K562 (cell line): ENCODE data around the gene ANO6. TPM values are rescaled to one million over a fixed set of nuclear protein-coding genes. Genes with fewer than 3 reads are reported as not detected.

Experiments
- ATAC-seq: fragments of 200-7000 bp; cut with Tn5 transposase; 3 replicates; pipeline ENCODE4 v1.9.1; 2020; ENCODE audit warnings: moderate library complexity
- BruUV-seq: library from RNA; stranded (reverse); fragments of 400-500 nt; replicated peaks from 2 replicates; lab custom pipeline; 2021; lab: Mats Ljungman, UMichigan
- CTCF ChIA-PET: fragments of 300-600 bp; formaldehyde crosslinking; extraction: SDS; loops from one replicate; lab custom pipeline; 2021; ENCODE audit warnings: low intra/inter-chr PET ratio; lab: Yijun Ruan, JAX
- POLR2A ChIA-PET: fragments of 300-600, 350-650 bp; sonication (Branson Sonifier 250); formaldehyde crosslinking; extraction: SDS; loops from one replicate; lab custom pipeline; 2021; ENCODE audit warnings: antibody characterized with exemption, inconsistent platforms; lab: Yijun Ruan, JAX
- DNase-seq, 4 experiments: peaks; one replicate each; pipeline versions ENCODE4 v3.0.0 to v3.0.0-alpha.2; 2011 to 2018; ENCODE audit warnings: low spot score in 3 of 4, mixed read lengths in 3 of 4; ENCODE audit errors: extremely low read depth in 1 of 4
- FAIRE-seq: peaks from 2 replicates; lab custom pipeline; 2011; peaks lifted over from hg19 to GRCh38; lab: Jason Lieb, UNC
- H2AFZ ChIP-seq: 2 replicates; pipeline ENCODE4 v1.6.0; 2011; ENCODE audit warnings: low read depth, low read length, control low read depth, inconsistent platforms
- H3K27ac ChIP-seq: fragments of 200-600 bp; 3 replicates; pipeline ENCODE4 v1.8.0; 2011; ENCODE audit warnings: low read depth, mild to moderate bottlenecking, control low read depth, inconsistent platforms, low read length, moderate library complexity, mixed read lengths; ENCODE audit errors: extremely low read depth
- H3K27me3 ChIP-seq, 2 experiments: fragments of 300-600 bp in 1 of 2; 2 replicates in 1 of 2; 3 replicates in 1 of 2; pipeline versions ENCODE4 v1.6.0 to v1.8.0; 2011; ENCODE audit warnings: inconsistent platforms in 2 of 2, low read length in 2 of 2, mild to moderate bottlenecking in 1 of 2, mixed read lengths in 1 of 2, moderate library complexity in 1 of 2; ENCODE audit not compliant: control insufficient read depth in 2 of 2, insufficient read depth in 2 of 2
- H3K36me3 ChIP-seq: fragments of 300-600 bp; 3 replicates; pipeline ENCODE4 v1.8.0; 2011; ENCODE audit warnings: mild to moderate bottlenecking, low read length, inconsistent platforms; ENCODE audit not compliant: control insufficient read depth, insufficient read depth
- H3K4me1 ChIP-seq, 2 experiments: fragments of 200-600 bp in 1 of 2; replicated peaks in 1 of 2; 2 replicates in 1 of 2; 3 replicates in 1 of 2; pipeline versions ENCODE4 v1.5.1 to v1.8.0; 2011; ENCODE audit warnings: inconsistent platforms in 2 of 2, low read length in 2 of 2, mild to moderate bottlenecking in 1 of 2, mixed read lengths in 1 of 2, moderate library complexity in 1 of 2; ENCODE audit not compliant: control insufficient read depth in 2 of 2, insufficient read depth in 2 of 2
- H3K4me2 ChIP-seq: 2 replicates; pipeline ENCODE4 v1.6.1; 2011; ENCODE audit warnings: low read length, control low read depth, inconsistent platforms, mixed read lengths; ENCODE audit not compliant: insufficient read depth
- H3K4me3 ChIP-seq: fragments of 200-600 bp; sonication (generic), shearing (Covaris generic); 2 replicates; pipeline ENCODE4 v1.5.1; 2016; ENCODE audit warnings: control low read depth, inconsistent platforms
- H3K79me2 ChIP-seq: fragments of 200-600 bp; 3 replicates; pipeline ENCODE4 v1.8.0; 2011; ENCODE audit warnings: low read length, inconsistent platforms; ENCODE audit not compliant: control insufficient read depth, insufficient read depth
- H3K9ac ChIP-seq, 2 experiments: 2 replicates each; pipeline versions ENCODE4 v1.6.0 to v1.6.1; 2011; ENCODE audit warnings: low read depth in 2 of 2, low read length in 2 of 2, control low read depth in 1 of 2, inconsistent platforms in 1 of 2, mild to moderate bottlenecking in 1 of 2, mixed read lengths in 1 of 2; ENCODE audit not compliant: insufficient read depth in 1 of 2
- H3K9me1 ChIP-seq: one replicate; pipeline ENCODE4 v1.6.0; 2011; ENCODE audit warnings: inconsistent platforms, mild to moderate bottlenecking, low read length, moderate library complexity; ENCODE audit not compliant: control insufficient read depth, insufficient read depth
- H3K9me3 ChIP-seq: replicated peaks from 2 replicates; pipeline ENCODE4 v1.5.1; 2011; ENCODE audit warnings: low read depth, low read length, inconsistent platforms; ENCODE audit not compliant: control insufficient read depth, insufficient read depth
- H4K20me1 ChIP-seq: replicated peaks from 2 replicates; pipeline ENCODE4 v1.6.1; 2011; ENCODE audit warnings: low read length, inconsistent platforms, mixed read lengths; ENCODE audit not compliant: control insufficient read depth, insufficient read depth
- C11orf30 ChIP-seq: fragments of 450-650 bp; IDR thresholded peaks from 2 replicates; pipeline ENCODE4 v1.6.1; 2016; ENCODE audit warnings: low read depth, mild to moderate bottlenecking
- LEF1 ChIP-seq: fragments of 450-650 bp; IDR thresholded peaks from 2 replicates; pipeline ENCODE4 v1.6.1; 2016; ENCODE audit warnings: mild to moderate bottlenecking
- MAFF ChIP-seq: IDR thresholded peaks from 2 replicates; pipeline ENCODE4 v1.6.1; 2012; ENCODE audit warnings: low read length, improper control_type of control experiment
- MAFK ChIP-seq: IDR thresholded peaks from 2 replicates; pipeline ENCODE4 v1.6.1; 2011; ENCODE audit warnings: low read length, improper control_type of control experiment
- PHB ChIP-seq: fragments of 250-450 bp; sonication (Bioruptor Pico); IDR thresholded peaks from 2 replicates; pipeline ENCODE4 v1.5.0; 2021
- ZNF316 ChIP-seq: fragments of 450-650 bp; IDR thresholded peaks from 2 replicates; pipeline ENCODE4 v1.6.1; 2016
- ZNF785 ChIP-seq: fragments of 250-450 bp; sonication (Bioruptor Pico); IDR thresholded peaks from 2 replicates; pipeline ENCODE4 v1.4.0; 2020; ENCODE audit warnings: mild to moderate bottlenecking
- WGBS: fragments of 100-300 bp; shearing (Covaris generic); methylation state at CpG from one replicate; pipeline ENCODE4 v1.1.6; 2016; ENCODE audit warnings: low coverage, mixed read lengths; ENCODE audit not compliant: insufficient coverage; ENCODE audit errors: missing lambda C conversion rate; 5-methylcytosine and 5-hydroxymethylcytosine counted together
- in situ Hi-C: fragments of 300-500 bp; cut with MboI; formaldehyde crosslinking; loops from 4 replicates; pipeline ENCODE4 v1.15.0; 2018; ENCODE audit warnings: inconsistent platforms, mixed read lengths
- intact Hi-C: fragments of 100-400 bp; cut with micrococcal nuclease; formaldehyde crosslinking; loops from 2 replicates; pipeline ENCODE4 v1.14.2; 2022
- polyA plus RNA-seq, 8 experiments: library from polyadenylated mRNA; depleted of rRNA in 4 of 8; stranded (reverse) in 5 of 8; unstranded in 3 of 8; fragments of >200 nt; fragmentation: Nextera tagmentation in 2 of 8; fragmentation: Illumina TruSeq in 1 of 8; extraction: Ambion mirVana in 2 of 8; extraction: Trizol in 1 of 8; gene quantifications; 2 replicates each; pipeline versions ENCODE4 v1.2.1 to v1.2.3, GENCODE V29; 2011 to 2014; ENCODE audit warnings: inconsistent platforms in 1 of 8, missing spikeins in 1 of 8
- total RNA-seq, 7 experiments: library from RNA; depleted of rRNA in 6 of 7; stranded (reverse); fragments of >200 nt in 6 of 7; fragmentation: Illumina TruSeq in 2 of 7; extraction: Trizol in 2 of 7; gene quantifications; 2 replicates each; pipeline versions ENCODE4 v1.2.1 to v1.2.3, GENCODE V29; 2011 to 2021; ENCODE audit warnings: low replicate concordance in 1 of 7

ANO6 gene
- total and polyA plus RNA-seq, 9 of the 15 experiments (the other 6 are each of a cell fraction or from before 2014, with no cell fraction given) = 3.5 to 24.7 (median 20.3) TPM

- no peaks in the 10 kb centered on the region for H3K79me2 ChIP-seq
- intact Hi-C loops (no loop called here), in situ Hi-C loops (no loop called here)
- H3K4me2 ChIP-seq = no peak overlapping the region
- no peak overlapping the region for H2AFZ ChIP-seq
- ATAC-seq = no peak
- H3K4me1 ChIP-seq = no peaks in the 10 kb centered on the region
- CTCF ChIA-PET = no interaction called here
- DNase-seq = no peak
- no peak overlapping the region for H3K9ac ChIP-seq
- no peak for FAIRE-seq
- H4K20me1 ChIP-seq = no peaks in the 10 kb centered on the region
- H3K9me3 ChIP-seq = no peaks in the 10 kb centered on the region
- WGBS = 69% methylated on average over 1 of the region's 1 CpG
- H3K27me3 ChIP-seq = no peaks in the 10 kb centered on the region
- 0 out of 3 replicates have a peak, but pooled peaks cover 2% of the 10 kb centered on the region for H3K36me3 ChIP-seq
- BruUV-seq = no TSS peak
- H3K9me1 ChIP-seq = no peaks in the 10 kb centered on the region
- peak; percentile 70 for TF ChIP-seq ZNF316
- 0 out of 2 replicates have a peak, but pooled peaks have one; percentile 32 for TF ChIP-seq MAFK
- TF ChIP-seq MAFF = 0 out of 2 replicates have a peak, but pooled peaks have one; percentile 17
- peak; percentile 35; the same call in 1 of the 2 replicates for TF ChIP-seq C11orf30
- TF ChIP-seq LEF1 = no peak
- TF ChIP-seq PHB = no peak
- no peak overlapping the region for H3K4me3 ChIP-seq
- POLR2A ChIA-PET = no interaction called here
- H3K27ac ChIP-seq = no peak overlapping the region
These were observed 113.8 kb downstream of the ANO6 start for GRCh38 chr12:45329702-45330101.

- DNase-seq (no peak), FAIRE-seq (no peak), ATAC-seq (no peak)
- intact Hi-C loops = no loop called here
- H3K9ac ChIP-seq = no peak overlapping the region
- ChIA-PET POLR2A (no interaction called here), CTCF (no interaction called here)
- no peaks in the 10 kb centered on the region for H3K27me3 ChIP-seq
- TF ChIP-seq ZNF785 = no peak
- no peaks in the 10 kb centered on the region for H3K9me3 ChIP-seq
- no peak overlapping the region for H2AFZ ChIP-seq
- H3K4me3 ChIP-seq = no peak overlapping the region
- no peaks in the 10 kb centered on the region for H4K20me1 ChIP-seq
- no TSS peak for BruUV-seq
- 46% methylated on average over 2 of the region's 2 CpGs for WGBS
- in situ Hi-C loops = no loop called here
- no peak overlapping the region for H3K27ac ChIP-seq
- 0 out of 3 replicates have a peak, but pooled peaks cover 2% of the 10 kb centered on the region for H3K36me3 ChIP-seq
- H3K4me1 ChIP-seq = peaks cover 0 to 3% of the 10 kb centered on the region in 2 experiments; a peak in 1 of 5 replicates
- H3K9me1 ChIP-seq = no peaks in the 10 kb centered on the region
- H3K4me2 ChIP-seq = no peak overlapping the region
- no peaks in the 10 kb centered on the region for H3K79me2 ChIP-seq
These were observed 115.7 kb downstream of the ANO6 start for GRCh38 chr12:45331552-45331951.
